ENCODE data around the gene UBE4A. TPM values are rescaled to one million over a fixed set of nuclear protein-coding genes. Genes with fewer than 3 reads are reported as not detected.
"Not testable (repeated sequence)": the region's sequence is repeated elsewhere in the genome, so short reads cannot be mapped to it uniquely, and the experiment has no call there.

UBE4A gene
- total RNA-seq, 2 donors from 2014 or later: 45.6 to 46.0 TPM

DNA sequence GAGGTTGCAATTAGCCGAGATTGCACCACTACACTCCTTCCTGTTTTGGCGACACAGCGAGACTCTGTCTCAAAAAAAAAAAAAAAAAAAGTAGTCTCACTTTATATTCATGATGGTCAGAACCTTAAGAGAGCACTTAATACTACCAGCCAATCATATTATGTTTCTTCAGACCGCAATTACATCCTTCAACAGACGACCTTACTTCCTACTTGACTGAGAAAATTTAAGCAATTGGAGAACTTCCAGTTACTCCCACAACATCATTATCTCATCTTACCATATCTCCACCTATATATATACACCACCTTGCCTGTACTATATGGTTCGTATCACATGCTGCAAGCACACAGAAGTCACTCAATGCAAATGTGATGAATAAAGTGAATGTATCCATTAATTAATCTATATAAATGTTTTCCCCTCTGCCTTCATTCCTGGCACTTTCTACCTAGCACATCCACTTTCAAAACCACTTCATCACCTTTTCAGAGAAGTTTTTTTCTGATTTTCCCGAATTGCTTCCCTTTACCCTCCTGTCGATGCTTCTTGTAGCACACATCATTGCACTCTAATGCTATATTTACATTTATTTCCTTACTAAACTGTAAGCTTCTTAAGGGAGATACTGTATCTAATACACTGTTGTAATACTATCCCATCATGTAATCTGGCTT is 55.8 kb downstream of the UBE4A start:
- no peaks in the 10 kb centered on the region for H3K4me1 Mint-ChIP-seq (ENCODE audit: low read depth)

DNA sequence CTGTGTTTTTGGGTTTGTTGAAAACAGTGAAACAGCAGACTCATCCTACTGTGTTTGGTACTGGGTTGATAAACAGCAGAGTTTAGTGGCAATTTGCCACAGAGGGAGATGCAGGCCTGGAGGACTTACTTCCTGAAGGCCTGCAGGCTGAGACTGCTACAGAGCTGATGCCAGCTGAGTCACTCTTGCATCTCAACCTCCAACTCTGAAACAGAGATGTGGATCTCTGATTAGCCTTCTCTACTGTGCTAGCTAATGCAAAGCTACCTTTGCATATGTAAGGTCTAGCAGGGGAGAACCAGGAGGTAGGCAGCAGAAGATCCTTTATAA is 56.3 kb downstream of the UBE4A start:
- no peaks in the 10 kb centered on the region for H3K4me1 Mint-ChIP-seq (ENCODE audit: low read depth)
- no peaks in the 10 kb centered on the region for H3K27me3 Mint-ChIP-seq (ENCODE audit: low read depth)
- ATAC-seq (replicated peaks in 1 of 2) (peak; percentile 84 to 87), DNase-seq (peak in 1 of 2 donors; percentile 33)
- no peaks in the 10 kb centered on the region for H3K9me3 Mint-ChIP-seq
- no peaks in the 10 kb centered on the region for H3K36me3 Mint-ChIP-seq (ENCODE audit: insufficient read depth in 2 of 2)
- no peak overlapping the region for H3K4me3 Mint-ChIP-seq
- no peak overlapping the region for H3K27ac Mint-ChIP-seq

More for the DNA sequence above, 55.8 kb downstream of the UBE4A start:
- H3K4me3 Mint-ChIP-seq: no peak overlapping the region
- H3K9me3 Mint-ChIP-seq: no peaks in the 10 kb centered on the region
- no peak for DNase-seq
- no peak for ATAC-seq (replicated peaks in 1 of 2)
- no peaks in the 10 kb centered on the region for H3K27me3 Mint-ChIP-seq (ENCODE audit: low read depth)
- peaks cover 0 to 3% of the 10 kb centered on the region in 2 donors for H3K36me3 Mint-ChIP-seq (ENCODE audit: insufficient read depth in 2 of 2)
- no peak overlapping the region for H3K27ac Mint-ChIP-seq

DNA sequence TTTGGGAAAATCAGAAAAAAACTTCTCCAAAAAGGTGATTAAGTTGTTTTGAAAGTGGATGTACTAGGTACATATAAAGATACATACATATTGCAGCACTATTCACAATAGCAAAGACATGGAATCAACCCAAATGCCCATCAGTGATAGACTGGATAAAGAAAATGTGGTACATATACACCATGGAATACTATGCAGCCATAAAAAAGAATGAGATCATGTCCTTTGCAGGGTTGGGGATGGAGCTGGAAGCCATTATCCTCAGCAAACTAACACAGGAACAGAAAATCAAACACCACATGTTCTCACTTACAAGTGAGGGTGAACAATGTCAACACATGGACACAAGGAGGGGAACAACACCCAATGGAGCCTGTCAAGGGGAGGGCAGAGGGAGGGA is 57.5 kb downstream of the UBE4A start:
- DNase-seq; ATAC-seq (replicated peaks in 1 of 2); H3K27me3 Mint-ChIP-seq (ENCODE audit: low read depth); H3K27ac Mint-ChIP-seq; H3K9me3 Mint-ChIP-seq; H3K36me3 Mint-ChIP-seq (ENCODE audit: insufficient read depth in 2 of 2); H3K4me1 Mint-ChIP-seq (ENCODE audit: low read depth); H3K4me3 Mint-ChIP-seq: not testable (repeated sequence)

DNA sequence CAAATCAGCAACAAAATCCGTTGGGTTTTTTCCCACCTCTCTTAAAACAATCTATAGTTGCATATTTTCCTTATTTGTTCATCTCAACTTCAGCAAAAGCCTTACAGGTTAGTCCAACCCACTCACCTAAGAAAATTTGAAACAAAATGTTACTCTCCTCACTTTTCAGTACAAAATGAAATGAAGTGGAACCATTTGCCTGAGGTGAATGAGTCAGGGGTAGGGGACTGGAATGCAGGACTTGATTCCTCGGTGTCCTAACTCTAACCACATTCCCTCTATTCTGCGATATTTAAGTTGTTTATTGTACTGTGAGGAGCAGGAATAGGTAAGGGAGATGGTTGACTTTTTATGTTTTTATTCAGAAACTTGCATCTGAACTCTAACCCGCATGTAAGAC is 58.4 kb downstream of the UBE4A start:
- DNase-seq (no peak), ATAC-seq (replicated peaks in 1 of 2) (no peak)
- Mint-ChIP-seq H3K9me3 (no peaks in the 10 kb centered on the region), H3K27me3 (ENCODE audit: low read depth) (no peaks in the 10 kb centered on the region), H3K36me3 (ENCODE audit: insufficient read depth in 2 of 2) (no peaks in the 10 kb centered on the region), H3K4me1 (ENCODE audit: low read depth) (no peaks in the 10 kb centered on the region), H3K27ac (no peak overlapping the region), H3K4me3 (no peak overlapping the region)

DNA sequence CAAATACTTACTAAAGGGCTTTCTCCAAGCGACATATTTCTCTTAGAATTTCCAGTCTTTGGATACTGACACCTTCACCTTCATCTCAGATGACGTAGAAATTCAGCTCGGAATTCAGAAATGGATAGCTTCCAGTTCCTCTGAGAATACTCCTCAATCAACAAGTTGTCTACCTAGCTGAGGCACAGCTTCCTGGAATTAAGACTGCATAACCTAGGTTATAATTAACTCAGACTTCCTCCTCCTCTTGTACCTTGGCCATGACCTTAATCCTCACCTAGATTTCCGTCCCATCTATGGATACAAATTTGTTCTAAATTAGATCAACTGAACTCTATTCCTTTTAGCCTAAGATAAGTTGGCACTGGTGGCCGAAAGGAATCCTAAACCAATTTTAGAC is 59.4 kb downstream of the UBE4A start:
- Mint-ChIP-seq H3K36me3 (ENCODE audit: insufficient read depth in 2 of 2) (no peaks in the 10 kb centered on the region), H3K27me3 (ENCODE audit: low read depth) (no peaks in the 10 kb centered on the region), H3K9me3 (no peaks in the 10 kb centered on the region), H3K4me3 (no peak overlapping the region), H3K4me1 (ENCODE audit: low read depth) (no peaks in the 10 kb centered on the region), H3K27ac (no peak overlapping the region)
- ATAC-seq (replicated peaks in 1 of 2) (no peak), DNase-seq (no peak)

DNA sequence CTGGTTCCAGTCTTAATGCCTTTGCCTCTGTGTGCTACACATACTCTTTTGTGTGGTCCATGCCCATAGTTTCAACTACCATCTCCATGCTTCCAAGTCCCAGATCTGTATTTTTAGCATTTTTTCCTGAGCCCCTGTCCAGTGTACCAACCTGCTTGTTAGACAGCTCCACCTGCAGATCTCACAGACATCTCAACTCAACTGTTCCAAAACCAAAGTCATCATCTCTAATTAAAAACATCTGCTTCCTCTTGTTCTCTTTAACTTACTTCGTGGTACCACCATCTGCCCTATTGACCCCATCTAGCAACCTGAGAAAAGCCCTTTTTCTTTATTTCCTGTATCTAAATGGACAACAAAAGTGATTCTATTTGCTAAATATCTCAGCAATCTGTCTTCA is 68.3 kb downstream of the UBE4A start:
- no peak for ATAC-seq (replicated peaks in 1 of 2)
- Mint-ChIP-seq H3K9me3 (no peaks in the 10 kb centered on the region), H3K27ac (no peak overlapping the region), H3K27me3 (ENCODE audit: low read depth) (no peaks in the 10 kb centered on the region), H3K4me3 (no peak overlapping the region), H3K4me1 (ENCODE audit: low read depth) (peaks cover 13% of the 10 kb centered on the region), H3K36me3 (ENCODE audit: insufficient read depth in 2 of 2) (no peaks in the 10 kb centered on the region)
- DNase-seq: no peak

DNA sequence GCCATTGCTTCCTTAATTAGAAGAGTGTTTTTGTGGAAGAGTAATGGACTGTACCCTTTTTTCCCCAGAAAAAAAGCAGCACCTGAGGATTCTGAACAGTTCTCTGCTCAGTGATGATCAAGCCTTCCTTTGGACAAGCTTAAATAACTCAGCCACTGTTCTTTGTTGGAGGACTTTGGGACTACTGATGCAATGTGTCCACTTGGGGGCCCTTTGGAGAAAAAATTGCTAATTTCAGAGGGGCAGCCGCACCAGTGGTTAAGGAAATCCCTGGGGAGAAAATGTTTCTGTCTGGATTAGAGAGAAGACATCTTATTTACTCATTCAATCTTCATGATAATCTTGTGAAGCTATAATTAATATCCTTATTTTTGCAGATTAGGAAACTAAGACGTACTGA is 71.6 kb downstream of the UBE4A start:
- ATAC-seq (replicated peaks in 1 of 2) (no peak), DNase-seq (no peak)
- peaks cover 27% of the 10 kb centered on the region for H3K4me1 Mint-ChIP-seq (ENCODE audit: low read depth)
- H3K36me3 Mint-ChIP-seq (ENCODE audit: insufficient read depth in 2 of 2): no peaks in the 10 kb centered on the region
- H3K27me3 Mint-ChIP-seq (ENCODE audit: low read depth): no peaks in the 10 kb centered on the region
- H3K4me3 Mint-ChIP-seq: no peak overlapping the region
- H3K27ac Mint-ChIP-seq: no peak overlapping the region
- no peaks in the 10 kb centered on the region for H3K9me3 Mint-ChIP-seq

DNA sequence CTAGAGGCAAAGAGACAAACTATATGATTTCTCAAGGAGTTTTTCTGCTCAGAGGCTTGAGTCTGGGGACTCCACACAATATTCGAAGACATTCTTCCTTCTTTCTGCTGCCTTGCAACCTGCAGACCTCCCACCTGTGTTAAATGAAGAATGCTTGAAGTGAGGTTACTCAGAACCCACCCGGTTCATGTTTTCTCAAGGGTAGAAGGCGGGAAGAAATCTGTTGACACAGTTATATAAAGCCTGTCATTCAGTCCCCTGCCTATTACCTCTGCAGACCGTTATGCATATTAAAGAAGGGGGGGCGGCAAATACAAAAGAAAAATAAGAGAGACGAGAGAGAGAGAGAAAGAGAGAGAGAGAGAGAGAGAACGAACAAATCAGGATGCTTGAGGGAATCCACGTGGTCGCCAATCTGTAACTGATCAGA is 74.7 kb downstream of the UBE4A start:
- Mint-ChIP-seq H3K27me3 (ENCODE audit: low read depth) (no peaks in the 10 kb centered on the region), H3K9me3 (no peaks in the 10 kb centered on the region), H3K4me1 (ENCODE audit: low read depth) (peaks cover 24% of the 10 kb centered on the region), H3K27ac (peak overlapping the region; percentile 47), H3K36me3 (ENCODE audit: insufficient read depth in 2 of 2) (peaks cover 4% of the 10 kb centered on the region in 2 donors), H3K4me3 (peak overlapping the region; percentile 96 to 98)
- ATAC-seq (replicated peaks in 1 of 2) (no peak), DNase-seq (no peak)

DNA sequence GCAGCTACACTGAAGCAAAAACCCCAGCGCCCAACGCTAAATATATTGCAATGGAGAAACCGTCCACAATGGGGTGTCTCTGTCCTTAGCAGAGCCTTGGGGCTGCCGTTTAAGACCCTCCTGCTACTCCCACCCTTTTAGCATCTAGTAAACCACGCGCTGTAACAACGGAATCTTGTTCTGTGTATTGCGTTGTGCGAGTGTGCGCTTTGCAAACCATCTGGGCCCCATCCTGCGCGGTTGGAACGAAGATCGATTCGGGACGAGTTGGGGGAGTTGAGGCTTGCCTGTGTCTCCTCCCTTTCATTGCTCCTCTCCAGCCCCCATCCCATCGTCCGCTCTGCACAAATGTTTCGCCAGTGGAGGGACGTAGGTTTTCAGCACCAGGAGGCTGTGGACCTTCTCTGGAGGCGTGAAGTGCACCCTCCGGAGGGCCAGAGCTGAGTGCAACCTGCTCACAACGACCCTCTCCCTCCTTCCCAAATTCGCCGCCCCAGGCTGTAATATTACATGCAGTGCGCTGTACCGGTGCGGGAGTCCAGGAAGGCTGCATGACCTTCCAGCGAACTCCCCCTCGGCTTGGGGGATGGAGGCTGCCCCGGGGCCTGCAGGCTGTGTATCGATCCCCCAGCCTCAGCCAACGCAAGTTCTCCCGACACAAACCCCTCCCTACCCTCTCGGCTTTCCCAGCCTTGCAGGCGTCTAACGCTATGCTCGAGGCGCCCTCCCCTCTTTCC is 75.3 kb downstream of the UBE4A start:
- peaks cover 30% of the 10 kb centered on the region for H3K4me1 Mint-ChIP-seq (ENCODE audit: low read depth)
- ATAC-seq (replicated peaks in 1 of 2) (peak; percentile 11 to 21), DNase-seq (peak; percentile 44 to 55)
- H3K4me3 Mint-ChIP-seq: peak overlapping the region; percentile 96 to 98
- peaks cover 4% of the 10 kb centered on the region in 2 donors for H3K36me3 Mint-ChIP-seq (ENCODE audit: insufficient read depth in 2 of 2)
- H3K27ac Mint-ChIP-seq: peak overlapping the region; percentile 90
- no peaks in the 10 kb centered on the region for H3K27me3 Mint-ChIP-seq (ENCODE audit: low read depth)
- no peaks in the 10 kb centered on the region for H3K9me3 Mint-ChIP-seq

DNA sequence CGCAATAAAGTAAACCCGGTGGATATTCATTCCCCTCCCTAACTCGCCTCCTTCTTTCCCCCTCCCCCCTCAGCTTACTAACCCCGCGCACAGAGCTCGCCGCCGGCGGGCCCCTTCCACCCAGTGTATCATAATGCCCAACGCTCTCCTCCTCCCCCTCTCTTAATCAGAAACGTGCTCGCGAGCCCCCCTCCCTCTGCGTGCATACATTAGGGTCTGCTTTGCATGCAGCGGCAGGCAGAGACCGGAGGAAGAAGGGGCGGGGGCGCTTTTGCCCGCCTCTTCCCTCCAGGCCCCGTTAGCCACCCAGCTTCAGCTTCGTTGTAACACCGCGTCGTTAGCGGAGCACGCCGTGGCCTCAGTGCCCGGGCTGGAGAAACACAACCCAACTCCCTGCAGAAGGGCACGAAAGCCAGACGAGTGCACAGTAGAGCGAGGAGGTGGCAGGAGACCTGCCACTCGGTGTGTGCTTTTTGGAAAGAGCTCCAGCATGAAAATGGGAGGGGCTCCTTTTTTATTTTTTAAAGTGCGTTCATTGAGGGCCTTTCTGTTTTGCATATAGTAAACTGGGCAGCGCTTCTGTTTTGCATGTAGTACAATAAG is 76.0 kb downstream of the UBE4A start:
- DNase-seq (peak; percentile 65 to 77), ATAC-seq (replicated peaks in 1 of 2) (peak; percentile 27 to 37)
- Mint-ChIP-seq H3K36me3 (ENCODE audit: insufficient read depth in 2 of 2) (peaks cover 4% of the 10 kb centered on the region in 2 donors), H3K9me3 (no peaks in the 10 kb centered on the region), H3K4me3 (peak overlapping the region; percentile 96 to 98), H3K4me1 (ENCODE audit: low read depth) (peaks cover 37% of the 10 kb centered on the region), H3K27ac (peak overlapping the region; percentile 90), H3K27me3 (ENCODE audit: low read depth) (no peaks in the 10 kb centered on the region)

DNA sequence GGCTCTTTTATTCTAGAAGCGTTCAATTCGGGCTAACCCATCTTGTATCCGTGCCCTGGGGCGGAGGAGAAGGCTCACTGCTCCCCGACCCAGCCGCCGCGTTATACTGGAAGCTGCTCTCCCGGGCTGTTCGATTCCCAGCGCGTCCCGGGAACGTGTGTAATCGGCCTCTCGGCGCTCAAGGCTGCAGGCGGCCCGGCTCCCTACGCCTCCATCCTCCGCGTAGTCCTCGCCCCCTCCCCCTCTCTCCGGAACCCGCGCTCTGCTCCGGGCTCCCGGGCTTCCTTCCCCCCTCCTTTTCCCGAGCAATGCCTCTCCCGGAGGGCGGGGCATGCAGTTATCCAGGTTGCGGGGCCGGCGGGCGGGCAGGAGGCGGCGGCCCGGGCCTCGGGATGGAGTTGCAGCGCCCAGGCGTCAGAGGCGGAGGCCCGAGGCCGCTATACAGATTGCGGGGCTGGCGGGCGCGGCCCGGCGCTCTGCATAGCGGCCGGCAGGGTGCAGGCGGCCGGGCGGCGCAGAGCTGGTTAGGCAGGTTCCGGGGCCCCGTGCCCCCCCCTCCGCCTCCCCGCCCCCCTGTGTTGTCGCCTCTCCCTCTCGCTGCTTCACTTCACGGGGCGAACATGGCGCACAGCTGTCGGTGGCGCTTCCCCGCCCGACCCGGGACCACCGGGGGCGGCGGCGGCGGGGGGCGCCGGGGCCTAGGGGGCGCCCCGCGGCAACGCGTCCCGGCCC is 76.7 kb downstream of the UBE4A start, which contains the start of gene KMT2A:
Gene KMT2A, plus strand, starts transcription at position 600 of the 732 bp plus-strand sequence. Its CDS starts 21 bp downstream, at position 621.
- Mint-ChIP-seq H3K27me3 (ENCODE audit: low read depth) (no peaks in the 10 kb centered on the region), H3K9me3 (no peaks in the 10 kb centered on the region), H3K27ac (peak within 1 kb of the TSS; percentile 90), H3K4me1 (ENCODE audit: low read depth) (peaks cover 44% of the 10 kb centered on the region), H3K36me3 (ENCODE audit: insufficient read depth in 2 of 2) (peaks cover 4 to 8% of the 10 kb centered on the region in 2 donors), H3K4me3 (peak within 1 kb of the TSS; percentile 96 to 99)
- DNase-seq (peak; percentile 94 to 97), ATAC-seq (replicated peaks in 1 of 2) (peak; percentile 60 to 68)

DNA sequence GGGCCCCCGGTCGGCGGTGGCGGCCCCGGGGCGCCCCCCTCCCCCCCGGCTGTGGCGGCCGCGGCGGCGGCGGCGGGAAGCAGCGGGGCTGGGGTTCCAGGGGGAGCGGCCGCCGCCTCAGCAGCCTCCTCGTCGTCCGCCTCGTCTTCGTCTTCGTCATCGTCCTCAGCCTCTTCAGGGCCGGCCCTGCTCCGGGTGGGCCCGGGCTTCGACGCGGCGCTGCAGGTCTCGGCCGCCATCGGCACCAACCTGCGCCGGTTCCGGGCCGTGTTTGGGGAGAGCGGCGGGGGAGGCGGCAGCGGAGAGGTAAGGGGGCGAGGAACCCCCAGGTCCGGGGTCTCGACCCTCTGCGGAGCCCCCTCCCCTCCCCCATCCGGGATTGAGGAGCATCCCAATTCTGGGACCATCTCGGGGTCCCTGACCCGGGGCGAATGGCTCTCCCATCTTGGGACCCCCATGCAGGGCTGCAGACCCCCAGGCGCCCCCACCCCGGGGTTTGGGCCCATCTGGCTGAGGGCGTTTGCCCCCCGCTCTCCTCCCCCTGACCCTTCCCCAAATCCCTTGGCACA is 77.3 kb downstream of the UBE4A start:
- Mint-ChIP-seq H3K27ac (no peak overlapping the region), H3K4me3 (peak overlapping the region; percentile 94 to 99), H3K9me3 (no peaks in the 10 kb centered on the region), H3K36me3 (ENCODE audit: insufficient read depth in 2 of 2) (peaks cover 4 to 11% of the 10 kb centered on the region in 2 donors), H3K27me3 (ENCODE audit: low read depth) (no peaks in the 10 kb centered on the region), H3K4me1 (ENCODE audit: low read depth) (peaks cover 50% of the 10 kb centered on the region)
- DNase-seq (peak; percentile 67 to 77), ATAC-seq (replicated peaks in 1 of 2) (peak; percentile 42 to 51)

All from activated T-cell treated with anti-CD3 and anti-CD28 coated beads, Interleukin-2, amount 50 U/mL, for 72 hours (primary cell).